ENCODE measurements around the gene ABHD8. TPM values are rescaled to one million over a fixed set of nuclear protein-coding genes. Genes with fewer than 3 reads are reported as not detected.
"Not testable (repeated sequence)": the region's sequence is repeated elsewhere in the genome, so short reads cannot be mapped to it uniquely, and the experiment has no call there.

Gene ABHD8
- total and polyA plus RNA-seq, 12 donors: 2.3 to 60.0 (median 35.8) TPM

DNA sequence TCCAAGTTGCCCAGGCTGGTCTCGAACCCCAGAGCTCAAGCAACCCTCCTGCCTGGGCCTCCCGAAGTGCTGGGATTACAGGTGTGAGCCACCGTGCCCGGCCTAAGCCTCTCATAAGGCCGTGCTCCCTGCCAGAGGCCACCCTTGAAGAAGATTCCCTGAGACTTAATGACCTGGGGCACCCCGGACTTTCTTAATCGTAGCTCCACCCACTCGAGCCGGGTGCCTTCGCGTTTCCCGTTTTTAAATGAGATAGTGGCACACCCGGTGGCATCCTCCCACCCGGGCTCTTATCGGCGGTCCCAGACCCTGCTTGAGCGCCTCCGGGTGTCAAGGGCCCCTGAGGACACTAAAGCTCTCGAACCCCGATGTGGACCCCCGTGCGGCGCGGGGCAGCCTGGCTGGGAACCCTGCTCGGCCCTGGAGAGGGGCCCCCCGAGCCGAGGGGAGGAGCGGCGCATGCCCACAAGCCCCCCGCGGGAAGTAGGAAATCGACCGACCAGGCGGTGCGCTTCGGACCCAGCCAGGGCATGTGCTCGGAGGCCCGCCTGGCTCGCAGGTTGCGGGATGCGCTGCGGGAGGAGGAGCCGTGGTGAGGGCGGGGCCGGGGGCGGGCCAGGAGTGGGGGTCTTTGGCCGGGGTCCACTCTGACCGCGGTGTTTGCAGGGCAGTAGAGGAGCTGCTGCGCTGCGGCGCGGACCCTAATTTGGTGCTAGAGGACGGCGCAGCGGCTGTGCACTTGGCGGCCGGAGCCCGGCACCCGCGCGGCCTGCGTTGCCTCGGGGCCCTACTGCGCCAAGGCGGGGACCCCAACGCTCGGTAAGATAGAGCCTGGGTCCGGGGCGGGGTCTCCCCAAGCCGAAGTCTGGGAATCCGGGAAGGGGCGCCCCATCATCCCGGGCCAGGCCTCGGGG, 21.6 kb downstream of the ABHD8 start, which contains the start of gene ANKLE1:
TSS of gene ANKLE1 (plus strand) at position 511 of the 914 bp plus-strand sequence. CDS start at position 531, 20 bp downstream.
- DNase-seq: peak in 1 of 7 donors; percentile 18
- Histone ChIP-seq H3K4me1 (replicated peaks in 1 of 2) (peaks cover 10 to 17% of the 10 kb centered on the region in 2 donors), H3K4me3 (peak within 1 kb of the TSS in 1 of 4 donors; percentile 41), H3K27me3 (peaks cover 6% of the 10 kb centered on the region), H3K9me3 (replicated peaks in 1 of 3) (no peaks in the 10 kb centered on the region), H3K27ac (no peak within 1 kb of the TSS), H3K36me3 (replicated peaks in 1 of 2) (peaks cover 0 to 15% of the 10 kb centered on the region in 2 donors)
- intact Hi-C loops (cut with DNase I): loop anchor here (2.0 to 10.0 kb wide), 4 partner anchors 77 to 507 kb away; no protein-coding TSS in a partner anchor
- WGBS, 4 donors: 6 to 30% (median 13%) methylated on average over 10 to 75 of the region's 75 CpGs
- TF ChIP-seq, protein P1, sequence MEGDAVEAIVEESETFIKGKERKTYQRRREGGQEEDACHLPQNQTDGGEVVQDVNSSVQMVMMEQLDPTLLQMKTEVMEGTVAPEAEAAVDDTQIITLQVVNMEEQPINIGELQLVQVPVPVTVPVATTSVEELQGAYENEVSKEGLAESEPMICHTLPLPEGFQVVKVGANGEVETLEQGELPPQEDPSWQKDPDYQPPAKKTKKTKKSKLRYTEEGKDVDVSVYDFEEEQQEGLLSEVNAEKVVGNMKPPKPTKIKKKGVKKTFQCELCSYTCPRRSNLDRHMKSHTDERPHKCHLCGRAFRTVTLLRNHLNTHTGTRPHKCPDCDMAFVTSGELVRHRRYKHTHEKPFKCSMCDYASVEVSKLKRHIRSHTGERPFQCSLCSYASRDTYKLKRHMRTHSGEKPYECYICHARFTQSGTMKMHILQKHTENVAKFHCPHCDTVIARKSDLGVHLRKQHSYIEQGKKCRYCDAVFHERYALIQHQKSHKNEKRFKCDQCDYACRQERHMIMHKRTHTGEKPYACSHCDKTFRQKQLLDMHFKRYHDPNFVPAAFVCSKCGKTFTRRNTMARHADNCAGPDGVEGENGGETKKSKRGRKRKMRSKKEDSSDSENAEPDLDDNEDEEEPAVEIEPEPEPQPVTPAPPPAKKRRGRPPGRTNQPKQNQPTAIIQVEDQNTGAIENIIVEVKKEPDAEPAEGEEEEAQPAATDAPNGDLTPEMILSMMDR (IDR thresholded peaks at IDR 0.05): no peak
- no peak for TF ChIP-seq POLR2A (IDR thresholded peaks at IDR 0.05)

DNA sequence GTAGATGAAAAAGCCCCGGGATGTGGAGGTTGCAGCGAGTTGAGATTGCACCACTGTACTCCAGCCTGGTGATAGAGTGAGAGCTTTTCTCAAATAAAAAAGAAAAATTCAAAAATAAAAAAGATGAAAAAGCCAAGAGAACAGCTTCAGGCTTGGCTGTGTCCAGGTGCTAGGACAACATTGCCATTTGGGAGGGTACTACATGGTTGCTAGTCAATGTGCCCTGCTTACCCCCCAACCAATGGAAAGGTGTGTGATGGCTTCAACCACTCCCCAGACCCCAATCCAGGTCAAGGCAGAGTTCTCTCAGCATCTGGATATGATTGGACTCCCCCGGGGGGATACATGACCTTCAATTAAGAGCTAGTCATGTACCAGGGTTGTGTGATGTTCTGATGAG, 23.8 kb downstream of the ABHD8 start:
- no peaks in the 10 kb centered on the region for H3K9me3 ChIP-seq (replicated peaks in 1 of 3)
- WGBS, 4 donors: 63 to 98% (median 70%) methylated on average over 2 to 3 of the region's 3 CpGs
- H3K36me3 ChIP-seq (replicated peaks in 1 of 2): peaks cover 0 to 36% of the 10 kb centered on the region in 2 donors
- intact Hi-C loops (cut with DNase I): no loop called here
- DNase-seq: no peak
- no peak for TF ChIP-seq POLR2A (IDR thresholded peaks at IDR 0.05)
- TF ChIP-seq, protein P1 (IDR thresholded peaks at IDR 0.05): no peak
- H3K4me3 ChIP-seq: no peak overlapping the region
- peaks cover 10 to 17% of the 10 kb centered on the region in 2 donors for H3K4me1 ChIP-seq (replicated peaks in 1 of 2)
- H3K27ac ChIP-seq: no peak overlapping the region
- H3K27me3 ChIP-seq: peaks cover 6% of the 10 kb centered on the region

DNA sequence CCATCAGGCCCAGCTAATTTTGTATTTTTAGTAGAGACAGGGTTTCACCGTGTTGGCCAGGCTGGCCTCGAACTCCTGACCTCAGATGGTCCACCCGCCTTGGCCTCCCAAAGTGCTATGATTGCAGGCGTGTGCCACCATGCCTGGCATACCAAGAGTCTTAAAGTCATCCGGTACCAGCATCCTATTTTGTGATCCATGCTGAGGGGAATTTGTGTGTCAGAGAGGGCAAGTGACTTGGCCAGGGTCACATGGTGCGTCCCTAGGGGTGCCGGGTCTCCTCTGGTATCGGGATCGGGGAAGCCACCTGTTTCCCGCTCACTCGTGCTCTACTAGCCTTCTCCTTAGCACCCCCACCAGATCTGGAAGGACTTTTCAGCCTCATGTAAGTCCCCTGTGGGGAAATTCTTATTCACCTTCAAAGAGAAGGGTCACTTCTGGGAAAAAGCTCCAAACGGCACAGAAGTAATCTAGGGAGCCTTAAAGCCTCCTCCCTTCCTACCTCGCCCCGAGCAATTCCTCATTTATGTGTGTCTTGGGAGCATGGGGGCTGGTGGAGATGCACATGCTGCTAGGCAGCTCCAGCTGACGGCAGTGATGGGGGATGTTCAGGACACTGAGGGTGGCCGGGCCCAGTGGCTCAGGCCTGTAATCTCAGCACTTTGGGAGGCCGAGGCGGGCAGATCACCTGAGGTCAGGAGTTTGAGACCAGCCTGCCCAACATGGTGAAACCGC, 27.6 kb downstream of the ABHD8 start:
- Histone ChIP-seq H3K27ac (no peak overlapping the region), H3K27me3 (no peaks in the 10 kb centered on the region), H3K9me3 (replicated peaks in 1 of 3) (no peaks in the 10 kb centered on the region), H3K4me3 (no peak overlapping the region), H3K36me3 (replicated peaks in 1 of 2) (peaks cover 0 to 68% of the 10 kb centered on the region in 2 donors), H3K4me1 (replicated peaks in 1 of 2) (no peaks in the 10 kb centered on the region)
- WGBS, 4 donors: 90 to 91% (median 91%) methylated on average over 18 to 19 of the region's 19 CpGs
- no peak for DNase-seq
- TF ChIP-seq, protein P1 (IDR thresholded peaks at IDR 0.05): no peak
- no peak for TF ChIP-seq POLR2A (IDR thresholded peaks at IDR 0.05)
- intact Hi-C loops (cut with DNase I): no loop called here

DNA sequence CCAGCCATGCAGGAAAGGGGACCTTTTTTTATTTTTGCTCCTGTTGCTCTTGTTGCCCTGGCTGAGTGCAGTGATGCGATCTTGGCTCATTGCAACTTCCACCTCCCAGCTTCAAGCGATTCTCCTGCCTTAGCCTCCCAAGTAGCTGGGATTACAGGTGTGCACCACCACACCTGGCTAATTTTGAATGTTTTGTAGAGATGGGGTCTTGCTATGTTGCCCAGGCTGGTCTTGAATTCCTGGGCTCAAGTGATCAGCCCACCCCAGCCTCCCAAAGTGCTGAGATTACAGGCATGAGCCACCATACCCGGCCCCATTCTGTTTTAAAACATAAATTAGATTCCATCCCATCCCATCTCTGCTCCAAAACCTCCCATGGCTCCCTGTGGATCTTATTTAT, 28.3 kb downstream of the ABHD8 start:
- H3K36me3 ChIP-seq (replicated peaks in 1 of 2): peaks cover 0 to 73% of the 10 kb centered on the region in 2 donors
- WGBS, 4 donors: 93 to 100% (median 98%) methylated on average over 3 of the region's 3 CpGs
- H3K27ac ChIP-seq; H3K9me3 ChIP-seq (replicated peaks in 1 of 3); H3K27me3 ChIP-seq; DNase-seq; intact Hi-C loops (cut with DNase I); H3K4me3 ChIP-seq; H3K4me1 ChIP-seq (replicated peaks in 1 of 2): not testable (repeated sequence)

Measured in adrenal gland (tissue), 12 donors.